K562 (cell line): ENCODE results near the gene GABRB1. TPM values are rescaled to one million over a fixed set of nuclear protein-coding genes. Genes with fewer than 3 reads are reported as not detected.

ENCODE experiments used
- ATAC-seq: fragments of 200-7000 bp; cut with Tn5 transposase; 3 replicates; pipeline ENCODE4 v1.9.1; 2020; ENCODE audit warnings: moderate library complexity
- BruUV-seq: library from RNA; stranded (reverse); fragments of 400-500 nt; replicated peaks from 2 replicates; lab custom pipeline; 2021; lab: Mats Ljungman, UMichigan
- CTCF ChIA-PET: fragments of 300-600 bp; formaldehyde crosslinking; extraction: SDS; loops from one replicate; lab custom pipeline; 2021; ENCODE audit warnings: low intra/inter-chr PET ratio; lab: Yijun Ruan, JAX
- POLR2A ChIA-PET: fragments of 300-600, 350-650 bp; sonication (Branson Sonifier 250); formaldehyde crosslinking; extraction: SDS; loops from one replicate; lab custom pipeline; 2021; ENCODE audit warnings: antibody characterized with exemption, inconsistent platforms; lab: Yijun Ruan, JAX
- DNase-seq, 4 experiments: peaks; one replicate each; pipeline versions ENCODE4 v3.0.0 to v3.0.0-alpha.2; 2011 to 2018; ENCODE audit warnings: low spot score in 3 of 4, mixed read lengths in 3 of 4; ENCODE audit errors: extremely low read depth in 1 of 4
- FAIRE-seq: peaks from 2 replicates; lab custom pipeline; 2011; peaks lifted over from hg19 to GRCh38; lab: Jason Lieb, UNC
- H2AFZ ChIP-seq: 2 replicates; pipeline ENCODE4 v1.6.0; 2011; ENCODE audit warnings: low read depth, low read length, control low read depth, inconsistent platforms
- H3K27ac ChIP-seq: fragments of 200-600 bp; 3 replicates; pipeline ENCODE4 v1.8.0; 2011; ENCODE audit warnings: low read depth, mild to moderate bottlenecking, control low read depth, inconsistent platforms, low read length, moderate library complexity, mixed read lengths; ENCODE audit errors: extremely low read depth
- H3K27me3 ChIP-seq, 2 experiments: fragments of 300-600 bp in 1 of 2; 2 replicates in 1 of 2; 3 replicates in 1 of 2; pipeline versions ENCODE4 v1.6.0 to v1.8.0; 2011; ENCODE audit warnings: inconsistent platforms in 2 of 2, low read length in 2 of 2, mild to moderate bottlenecking in 1 of 2, mixed read lengths in 1 of 2, moderate library complexity in 1 of 2; ENCODE audit not compliant: control insufficient read depth in 2 of 2, insufficient read depth in 2 of 2
- H3K36me3 ChIP-seq: fragments of 300-600 bp; 3 replicates; pipeline ENCODE4 v1.8.0; 2011; ENCODE audit warnings: mild to moderate bottlenecking, low read length, inconsistent platforms; ENCODE audit not compliant: control insufficient read depth, insufficient read depth
- H3K4me1 ChIP-seq, 2 experiments: fragments of 200-600 bp in 1 of 2; replicated peaks in 1 of 2; 2 replicates in 1 of 2; 3 replicates in 1 of 2; pipeline versions ENCODE4 v1.5.1 to v1.8.0; 2011; ENCODE audit warnings: inconsistent platforms in 2 of 2, low read length in 2 of 2, mild to moderate bottlenecking in 1 of 2, mixed read lengths in 1 of 2, moderate library complexity in 1 of 2; ENCODE audit not compliant: control insufficient read depth in 2 of 2, insufficient read depth in 2 of 2
- H3K4me2 ChIP-seq: 2 replicates; pipeline ENCODE4 v1.6.1; 2011; ENCODE audit warnings: low read length, control low read depth, inconsistent platforms, mixed read lengths; ENCODE audit not compliant: insufficient read depth
- H3K4me3 ChIP-seq: fragments of 200-600 bp; sonication (generic), shearing (Covaris generic); 2 replicates; pipeline ENCODE4 v1.5.1; 2016; ENCODE audit warnings: control low read depth, inconsistent platforms
- H3K79me2 ChIP-seq: fragments of 200-600 bp; 3 replicates; pipeline ENCODE4 v1.8.0; 2011; ENCODE audit warnings: low read length, inconsistent platforms; ENCODE audit not compliant: control insufficient read depth, insufficient read depth
- H3K9ac ChIP-seq, 2 experiments: 2 replicates each; pipeline versions ENCODE4 v1.6.0 to v1.6.1; 2011; ENCODE audit warnings: low read depth in 2 of 2, low read length in 2 of 2, control low read depth in 1 of 2, inconsistent platforms in 1 of 2, mild to moderate bottlenecking in 1 of 2, mixed read lengths in 1 of 2; ENCODE audit not compliant: insufficient read depth in 1 of 2
- H3K9me1 ChIP-seq: one replicate; pipeline ENCODE4 v1.6.0; 2011; ENCODE audit warnings: inconsistent platforms, mild to moderate bottlenecking, low read length, moderate library complexity; ENCODE audit not compliant: control insufficient read depth, insufficient read depth
- H3K9me3 ChIP-seq: replicated peaks from 2 replicates; pipeline ENCODE4 v1.5.1; 2011; ENCODE audit warnings: low read depth, low read length, inconsistent platforms; ENCODE audit not compliant: control insufficient read depth, insufficient read depth
- H4K20me1 ChIP-seq: replicated peaks from 2 replicates; pipeline ENCODE4 v1.6.1; 2011; ENCODE audit warnings: low read length, inconsistent platforms, mixed read lengths; ENCODE audit not compliant: control insufficient read depth, insufficient read depth
- ATF3 ChIP-seq, 2 experiments: fragments of 450-650 bp in 1 of 2; sonication (generic) in 1 of 2; formaldehyde crosslinking in 1 of 2; IDR thresholded peaks in 1 of 2; conservative IDR thresholded peaks in 1 of 2; 2 replicates each; pipeline versions ENCODE4 v1.6.1 to v1.8.1; 2016 to 2023; ENCODE audit warnings: mild to moderate bottlenecking in 2 of 2, moderate library complexity in 2 of 2, inconsistent platforms in 1 of 2, missing genetic modification reagents in 1 of 2
- ESRRA ChIP-seq: fragments of 450-650 bp; IDR thresholded peaks from 2 replicates; pipeline ENCODE4 v1.6.1; 2014; ENCODE audit warnings: low read depth, mild to moderate bottlenecking, moderate library complexity, borderline replicate concordance
- KLF10 ChIP-seq: fragments of 250-450 bp; sonication (Bioruptor Pico); IDR thresholded peaks from 2 replicates; pipeline ENCODE4 v1.6.1; 2021; ENCODE audit warnings: matching md5 sums
- MAFG ChIP-seq: fragments of 450-650 bp; conservative IDR thresholded peaks from 2 replicates; pipeline ENCODE4 v1.6.1; 2016; ENCODE audit warnings: missing genetic modification characterization, missing compliant biosample characterization
- NFYB ChIP-seq: IDR thresholded peaks from 2 replicates; pipeline ENCODE4 v1.6.1; 2011; ENCODE audit warnings: mild to moderate bottlenecking, moderate library complexity; ENCODE audit not compliant: insufficient read length; ENCODE audit errors: extremely low read depth
- NUFIP1 ChIP-seq: fragments of 450-650 bp; IDR thresholded peaks from 2 replicates; pipeline ENCODE4 v1.6.1; 2018; ENCODE audit not compliant: partially characterized antibody
- SETDB1 ChIP-seq: IDR thresholded peaks from one replicate; pipeline ENCODE4 v1.6.1; 2012; ENCODE audit warnings: low read length, control low read depth, inconsistent platforms
- TCF3 ChIP-seq: sonication (generic); formaldehyde crosslinking; IDR thresholded peaks from 2 replicates; pipeline ENCODE4 v1.4.0; 2020; ENCODE audit warnings: mild to moderate bottlenecking, missing genetic modification reagents
- ZBTB40 ChIP-seq, 2 experiments: fragments of 450-650 bp in 1 of 2; sonication (generic) in 1 of 2; formaldehyde crosslinking in 1 of 2; IDR thresholded peaks; 2 replicates each; pipeline versions ENCODE4 v1.7.1 to v1.9.0; 2016 to 2022; ENCODE audit warnings: inconsistent platforms in 1 of 2, mild to moderate bottlenecking in 1 of 2, missing genetic modification reagents in 1 of 2
- ZNF134 ChIP-seq: fragments of 250-450 bp; sonication (Bioruptor Pico); conservative IDR thresholded peaks from 2 replicates; pipeline ENCODE4 v1.4.0; 2020
- ZNF263 ChIP-seq: sonication (generic); formaldehyde crosslinking; IDR thresholded peaks from 2 replicates; pipeline ENCODE4 v1.8.0; 2022; ENCODE audit warnings: mild to moderate bottlenecking, missing genetic modification reagents, borderline replicate concordance
- ZNF668 ChIP-seq: fragments of 250-450 bp; sonication (Bioruptor Pico); IDR thresholded peaks from 2 replicates; pipeline ENCODE4 v1.8.0; 2022; ENCODE audit warnings: mild to moderate bottlenecking, inconsistent platforms
- WGBS: fragments of 100-300 bp; shearing (Covaris generic); methylation state at CpG from one replicate; pipeline ENCODE4 v1.1.6; 2016; ENCODE audit warnings: low coverage, mixed read lengths; ENCODE audit not compliant: insufficient coverage; ENCODE audit errors: missing lambda C conversion rate; 5-methylcytosine and 5-hydroxymethylcytosine counted together
- in situ Hi-C: fragments of 300-500 bp; cut with MboI; formaldehyde crosslinking; loops from 4 replicates; pipeline ENCODE4 v1.15.0; 2018; ENCODE audit warnings: inconsistent platforms, mixed read lengths
- intact Hi-C: fragments of 100-400 bp; cut with micrococcal nuclease; formaldehyde crosslinking; loops from 2 replicates; pipeline ENCODE4 v1.14.2; 2022
- polyA plus RNA-seq, 8 experiments: library from polyadenylated mRNA; depleted of rRNA in 4 of 8; stranded (reverse) in 5 of 8; unstranded in 3 of 8; fragments of >200 nt; fragmentation: Nextera tagmentation in 2 of 8; fragmentation: Illumina TruSeq in 1 of 8; extraction: Ambion mirVana in 2 of 8; extraction: Trizol in 1 of 8; gene quantifications; 2 replicates each; pipeline versions ENCODE4 v1.2.1 to v1.2.3, GENCODE V29; 2011 to 2014; ENCODE audit warnings: inconsistent platforms in 1 of 8, missing spikeins in 1 of 8
- total RNA-seq, 7 experiments: library from RNA; depleted of rRNA in 6 of 7; stranded (reverse); fragments of >200 nt in 6 of 7; fragmentation: Illumina TruSeq in 2 of 7; extraction: Trizol in 2 of 7; gene quantifications; 2 replicates each; pipeline versions ENCODE4 v1.2.1 to v1.2.3, GENCODE V29; 2011 to 2021; ENCODE audit warnings: low replicate concordance in 1 of 7

GABRB1 gene
- total and polyA plus RNA-seq, 9 of the 15 experiments (the other 6 are each of a cell fraction or from before 2014, with no cell fraction given), result not detected

DNA sequence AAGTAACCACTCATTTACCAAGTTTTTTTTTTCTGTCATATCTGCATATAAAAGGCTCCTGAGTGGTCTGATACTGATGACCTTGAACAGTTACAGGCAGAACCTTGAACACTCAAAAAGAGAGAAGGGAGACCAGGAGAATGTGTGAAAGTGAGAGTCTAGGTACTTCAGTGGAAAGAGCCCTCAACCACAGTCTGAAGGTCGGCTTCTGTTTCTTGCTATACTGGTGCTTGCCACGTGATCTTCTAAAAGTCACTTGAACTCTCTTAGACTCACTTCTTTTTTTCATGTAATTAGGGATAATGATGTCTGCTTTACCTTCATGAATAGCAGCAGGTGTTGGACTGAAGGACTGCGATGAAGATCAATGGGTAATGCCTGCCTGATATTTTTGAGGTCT is 22.8 kb downstream of the GABRB1 start:
- in situ Hi-C loops, result no loop called here
- no peak for FAIRE-seq
- Histone ChIP-seq H3K27ac (no peak overlapping the region), H3K9ac (no peak overlapping the region), H3K4me3 (no peak overlapping the region), H3K4me2 (no peak overlapping the region), H3K27me3 (no peaks in the 10 kb centered on the region), H3K9me1 (no peaks in the 10 kb centered on the region), H3K36me3 (no peaks in the 10 kb centered on the region), H4K20me1 (no peaks in the 10 kb centered on the region), H2AFZ (no peak overlapping the region), H3K4me1 (no peaks in the 10 kb centered on the region), H3K79me2 (no peaks in the 10 kb centered on the region), H3K9me3 (no peaks in the 10 kb centered on the region)
- WGBS, result 0% methylated on average over 3 of the region's 3 CpGs
- ChIA-PET CTCF (no interaction called here), POLR2A (no interaction called here)
- intact Hi-C loops, result no loop called here
- ATAC-seq, result no peak
- no TSS peak for BruUV-seq
- DNase-seq, result no peak
- TF ChIP-seq NUFIP1 (no peak), MAFG (tag) (no peak), ATF3 (IDR thresholded peaks at IDR 0.05) (no peak), ATF3 (CRISPR knock-in tag; conservative IDR thresholded peaks at IDR 0.05) (no peak), TCF3 (no peak), ZNF134 (CRISPR knock-in tag) (no peak), ZNF668 (CRISPR knock-in tag) (no peak), ZBTB40 (IDR thresholded peaks at IDR 0.05) (no peak), ZBTB40 (CRISPR knock-in tag; IDR thresholded peaks at IDR 0.05) (no peak), KLF10 (no peak), NFYB (no peak), SETDB1 (no peak), ESRRA (no peak), ZNF263 (CRISPR knock-in tag) (no peak)
